Kidney epithelial cell (primary cell): ENCODE measurements around the gene DMKN. TPM values are rescaled to one million over a fixed set of nuclear protein-coding genes. Genes with fewer than 3 reads are reported as not detected.

Source experiments
- DNase-seq: peaks from one replicate; pipeline ENCODE4 v3.0.0-alpha.2; 2010; ENCODE audit warnings: low read depth
- H3K27me3 ChIP-seq: 2 replicates; pipeline ENCODE4 v1.6.0; 2011; ENCODE audit warnings: low read length; ENCODE audit not compliant: control insufficient read depth, insufficient read depth
- H3K36me3 ChIP-seq: 2 replicates; pipeline ENCODE4 v1.5.1; 2011; ENCODE audit warnings: low read length; ENCODE audit not compliant: control insufficient read depth, insufficient read depth
- H3K4me3 ChIP-seq: 2 replicates; pipeline ENCODE4 v1.5.1; 2011; ENCODE audit warnings: low read depth, mild to moderate bottlenecking, control low read depth, low read length
- total RNA-seq: library from RNA; depleted of rRNA; stranded (reverse); fragments of >200 nt; gene quantifications from 2 replicates; pipeline ENCODE4 v1.2.3, GENCODE V29; 2015
- TF ChIP-seq, protein P1 (sequence below): IDR thresholded peaks from 2 replicates; pipeline ENCODE4 v1.5.1; 2011; ENCODE audit warnings: mild to moderate bottlenecking, moderate library complexity, low read length, control low read depth, inconsistent platforms; ENCODE audit not compliant: insufficient read depth, poor library complexity, severe bottlenecking

The DMKN gene
- total RNA-seq, 1 donor from 2014 or later = 266 TPM

DNA sequence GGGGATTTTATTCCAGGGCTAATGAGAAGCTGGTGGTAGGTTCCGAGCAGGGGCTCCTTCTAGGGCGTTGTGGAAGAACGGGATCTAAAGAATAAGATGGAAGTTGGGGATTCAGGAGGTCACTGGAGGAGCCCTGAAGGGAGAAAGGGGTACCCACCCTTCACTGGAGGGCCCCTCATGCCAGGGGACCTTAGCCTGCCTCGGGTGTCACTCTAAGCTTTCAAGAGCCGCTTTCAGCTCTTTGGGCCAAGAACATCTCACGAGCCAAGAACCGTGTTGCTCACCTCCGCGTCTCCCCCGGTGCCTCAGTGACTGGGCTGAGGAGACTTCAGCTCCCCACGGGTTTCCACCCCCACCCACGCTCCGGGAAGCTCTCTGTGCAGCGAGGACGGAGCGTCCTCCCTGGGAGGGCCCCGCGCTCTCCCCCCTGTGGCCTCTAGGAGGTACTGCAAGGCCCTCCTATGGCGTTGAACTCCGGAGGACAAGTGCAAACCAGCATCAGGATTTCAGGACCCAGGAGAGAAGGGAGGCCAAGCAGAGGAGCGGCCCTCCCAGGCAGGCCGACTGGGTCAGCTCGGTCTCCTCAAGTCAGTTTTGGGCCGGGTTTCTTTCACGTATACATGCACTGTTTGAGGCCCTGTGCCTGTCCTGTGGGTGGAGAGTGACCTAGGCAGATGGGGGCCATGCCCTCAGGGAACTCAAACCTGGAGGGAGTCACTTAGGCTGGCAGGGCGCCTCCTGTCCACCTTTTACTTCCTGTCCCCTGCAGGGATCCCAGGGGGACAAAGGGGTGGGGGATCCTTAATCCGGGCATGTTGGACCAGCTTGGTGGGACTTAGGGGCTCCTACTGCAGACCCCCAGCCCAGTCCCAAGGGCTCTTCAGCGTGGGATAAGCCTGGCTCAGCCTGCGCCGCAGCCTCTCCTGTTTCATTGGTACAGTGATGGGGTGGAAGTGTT, 18.1 kb downstream of the DMKN start:
- no peak for DNase-seq
- TF ChIP-seq, protein P1, sequence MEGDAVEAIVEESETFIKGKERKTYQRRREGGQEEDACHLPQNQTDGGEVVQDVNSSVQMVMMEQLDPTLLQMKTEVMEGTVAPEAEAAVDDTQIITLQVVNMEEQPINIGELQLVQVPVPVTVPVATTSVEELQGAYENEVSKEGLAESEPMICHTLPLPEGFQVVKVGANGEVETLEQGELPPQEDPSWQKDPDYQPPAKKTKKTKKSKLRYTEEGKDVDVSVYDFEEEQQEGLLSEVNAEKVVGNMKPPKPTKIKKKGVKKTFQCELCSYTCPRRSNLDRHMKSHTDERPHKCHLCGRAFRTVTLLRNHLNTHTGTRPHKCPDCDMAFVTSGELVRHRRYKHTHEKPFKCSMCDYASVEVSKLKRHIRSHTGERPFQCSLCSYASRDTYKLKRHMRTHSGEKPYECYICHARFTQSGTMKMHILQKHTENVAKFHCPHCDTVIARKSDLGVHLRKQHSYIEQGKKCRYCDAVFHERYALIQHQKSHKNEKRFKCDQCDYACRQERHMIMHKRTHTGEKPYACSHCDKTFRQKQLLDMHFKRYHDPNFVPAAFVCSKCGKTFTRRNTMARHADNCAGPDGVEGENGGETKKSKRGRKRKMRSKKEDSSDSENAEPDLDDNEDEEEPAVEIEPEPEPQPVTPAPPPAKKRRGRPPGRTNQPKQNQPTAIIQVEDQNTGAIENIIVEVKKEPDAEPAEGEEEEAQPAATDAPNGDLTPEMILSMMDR = peak; percentile 98
- Histone ChIP-seq H3K4me3 (no peak overlapping the region), H3K36me3 (no peaks in the 10 kb centered on the region), H3K27me3 (peaks cover 8% of the 10 kb centered on the region)

DNA sequence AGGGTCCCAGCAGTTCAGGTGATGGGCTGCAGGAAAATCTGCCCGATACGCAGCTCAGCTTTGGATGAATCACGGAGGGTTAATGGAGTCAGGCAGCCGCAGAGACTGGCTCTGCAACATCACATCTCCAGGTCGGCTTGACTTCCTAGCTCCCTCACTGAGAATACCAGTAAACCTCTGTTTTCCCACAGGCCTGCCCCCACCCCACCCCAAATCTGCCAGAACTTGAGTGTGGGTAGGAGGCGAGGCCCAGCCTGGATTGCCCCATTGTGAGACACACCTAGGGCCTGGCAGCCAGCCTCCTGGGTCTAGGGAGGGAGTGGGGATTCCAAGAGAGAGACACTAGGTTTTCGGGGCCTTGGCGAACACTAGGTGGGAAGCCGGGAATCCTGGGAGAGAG, 19.5 kb downstream of the DMKN start:
- TF ChIP-seq, protein P1 = no peak
- Histone ChIP-seq H3K36me3 (no peaks in the 10 kb centered on the region), H3K4me3 (no peak overlapping the region), H3K27me3 (peaks cover 16% of the 10 kb centered on the region)
- DNase-seq = no peak

DNA sequence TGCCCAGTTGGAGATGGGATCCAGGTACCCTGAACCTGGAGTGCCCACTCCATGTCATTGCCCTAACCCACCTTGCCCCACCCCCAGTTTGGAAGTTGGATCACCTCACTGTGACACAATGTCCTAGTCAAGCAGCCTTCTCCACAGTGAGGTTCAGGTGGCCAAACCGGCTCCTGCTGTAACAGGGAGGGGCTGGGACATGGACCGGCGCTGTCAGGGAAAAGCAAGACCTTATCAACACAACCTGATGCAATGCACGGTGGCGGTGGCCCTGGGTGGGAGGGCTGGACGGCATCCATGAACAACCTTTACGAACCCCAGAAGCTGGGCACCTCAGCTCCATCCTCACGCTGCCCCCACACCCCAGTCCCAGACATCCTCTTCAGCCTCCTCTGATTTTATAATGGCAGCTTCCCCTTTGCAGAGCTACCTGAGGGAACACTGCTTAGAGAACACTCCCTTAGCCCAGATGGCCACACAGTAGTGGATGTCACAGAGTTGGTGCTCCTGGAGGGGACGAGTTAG, 21.6 kb downstream of the DMKN start:
- peaks cover 19% of the 10 kb centered on the region for H3K27me3 ChIP-seq
- DNase-seq = no peak
- no peak overlapping the region for H3K4me3 ChIP-seq
- TF ChIP-seq, protein P1 = no peak
- H3K36me3 ChIP-seq = no peaks in the 10 kb centered on the region

DNA sequence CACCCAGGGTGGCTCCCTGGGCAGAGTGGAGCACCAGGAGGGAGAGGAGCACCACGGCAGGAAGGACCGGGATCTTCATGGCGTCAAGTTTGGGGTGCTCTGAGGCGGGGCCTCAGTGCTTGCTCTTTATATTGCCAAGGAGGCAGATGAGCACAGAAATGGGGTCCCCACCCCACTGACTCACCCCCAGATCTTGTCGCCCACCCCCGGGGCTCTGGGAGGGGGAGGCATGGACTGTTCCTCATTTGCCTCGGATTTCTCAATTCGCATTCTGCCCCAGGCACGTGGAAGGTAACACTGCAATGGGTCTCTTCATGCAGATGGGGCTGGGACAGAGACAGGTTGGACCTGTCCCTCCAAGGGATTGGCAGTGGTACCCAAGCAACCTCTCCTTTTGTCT, 23.1 kb downstream of the DMKN start, which contains the start of gene KRTDAP:
TSS of gene KRTDAP (minus strand) at position 101 of the 400 bp plus-strand sequence. CDS start at position 79, 22 bp downstream.
- H3K4me3 ChIP-seq = no peak within 1 kb of the TSS
- H3K27me3 ChIP-seq = peaks cover 19% of the 10 kb centered on the region
- no peak for DNase-seq
- no peaks in the 10 kb centered on the region for H3K36me3 ChIP-seq
- TF ChIP-seq, protein P1 = no peak

DNA sequence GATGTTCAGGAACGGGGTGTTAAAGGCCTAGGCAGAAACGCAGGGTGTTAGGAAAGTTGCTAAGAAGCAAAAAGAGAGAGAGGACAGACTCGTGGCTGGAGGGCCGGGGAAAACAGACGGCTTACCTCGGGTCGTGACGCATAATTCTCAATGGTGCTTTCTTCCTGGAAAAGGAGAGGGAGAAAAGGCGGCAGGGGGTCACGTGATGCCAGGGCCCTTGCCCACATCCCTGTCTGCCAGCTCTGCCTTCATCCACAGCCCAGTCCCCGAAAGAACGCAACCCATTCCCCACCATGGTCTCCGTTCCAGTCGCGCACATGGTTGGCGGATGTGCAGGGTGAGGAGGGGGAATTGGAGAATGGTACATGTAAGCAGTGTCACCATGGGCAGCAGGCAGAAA, 24.8 kb downstream of the DMKN start:
- H3K4me3 ChIP-seq = no peak overlapping the region
- H3K36me3 ChIP-seq = no peaks in the 10 kb centered on the region
- TF ChIP-seq, protein P1 = no peak
- H3K27me3 ChIP-seq = peaks cover 19% of the 10 kb centered on the region
- DNase-seq = no peak
